Activated CD8-positive, alpha-beta T cell treated with anti-CD3 and anti-CD28 coated beads for 36 hours (primary cell): ENCODE measurements around the gene MSMP. TPM values are rescaled to one million over a fixed set of nuclear protein-coding genes. Genes with fewer than 3 reads are reported as not detected.

Experiments used
- ATAC-seq: fragments of 200-7000 bp; cut with Tn5 transposase; one replicate; pipeline ENCODE4 v1.10.0; 2021; ENCODE audit warnings: mild to moderate bottlenecking, moderate library complexity
- CTCF ChIA-PET: fragments of 350-600 bp; sonication (Branson Sonifier 250); formaldehyde crosslinking; loops from one replicate; lab custom pipeline; 2021; ENCODE audit warnings: antibody characterized with exemption; lab: Charles Lee
- POLR2A ChIA-PET: fragments of 350-600 bp; sonication (Branson Sonifier 250); formaldehyde crosslinking; loops from one replicate; lab custom pipeline; 2021; ENCODE audit warnings: antibody characterized with exemption; lab: Charles Lee
- DNase-seq: peaks from one replicate; pipeline ENCODE4 v3.0.0-alpha.2; 2020
- H3K27ac Mint-ChIP-seq: one replicate; pipeline ENCODE4 v1.8.0; 2021; ENCODE audit warnings: mild to moderate bottlenecking, mixed read lengths
- H3K27me3 Mint-ChIP-seq: one replicate; pipeline ENCODE4 v1.8.0; 2021; ENCODE audit warnings: mixed read lengths
- H3K36me3 Mint-ChIP-seq: one replicate; pipeline ENCODE4 v1.8.0; 2021; ENCODE audit warnings: low read depth, mixed read lengths
- H3K4me1 Mint-ChIP-seq: one replicate; pipeline ENCODE4 v1.8.0; 2021; ENCODE audit warnings: low read depth, mixed read lengths
- H3K4me3 Mint-ChIP-seq: one replicate; pipeline ENCODE4 v1.8.0; 2021; ENCODE audit warnings: mild to moderate bottlenecking, moderate library complexity, mixed read lengths
- H3K9me3 Mint-ChIP-seq: one replicate; pipeline ENCODE4 v1.8.0; 2021; ENCODE audit warnings: mixed read lengths
- CTCF ChIP-seq: fragments of 200-600 bp; IDR thresholded peaks from one replicate; pipeline ENCODE4 v1.8.0; 2022; ENCODE audit warnings: antibody characterized with exemption, mild to moderate bottlenecking
- intact Hi-C: fragments of 100-400 bp; cut with micrococcal nuclease; formaldehyde crosslinking; loops from one replicate; pipeline ENCODE4 v1.10.0; 2022
- total RNA-seq, 2 experiments: library from RNA; stranded (reverse); gene quantifications; one replicate each; pipeline ENCODE4 v1.2.3, GENCODE V29; 2021

MSMP gene
- total RNA-seq, 2 experiments from 2014 or later = 0.59 to 0.67 TPM

GRCh38 chr9:35792024-35792813, 38.1 kb upstream of the MSMP start:
- TF ChIP-seq CTCF = no peak
- Mint-ChIP-seq H3K9me3 (no peaks in the 10 kb centered on the region), H3K36me3 (peaks cover 8% of the 10 kb centered on the region), H3K4me3 (no peak overlapping the region), H3K27me3 (no peaks in the 10 kb centered on the region), H3K27ac (no peak overlapping the region), H3K4me1 (peaks cover 11% of the 10 kb centered on the region)
- intact Hi-C loops = no loop called here
- POLR2A ChIA-PET = no interaction called here
- ATAC-seq = no peak
- DNase-seq = no peak
- CTCF ChIA-PET = interaction anchor here (0.7 to 4.8 kb wide), 6 partner anchors 9 to 90 kb away, joined by 3 to 34 read pairs (median 4); no protein-coding TSS in a partner anchor

- ATAC-seq (no peak), DNase-seq (no peak)
- POLR2A ChIA-PET = no interaction called here
- no peaks in the 10 kb centered on the region for H3K27me3 Mint-ChIP-seq
- TF ChIP-seq CTCF = no peak
- peaks cover 10% of the 10 kb centered on the region for H3K36me3 Mint-ChIP-seq
- H3K27ac Mint-ChIP-seq = no peak within 1 kb of the TSS
- intact Hi-C loops = loop anchor here (2.0 kb wide), 2 partner anchors 35 to 91 kb away; no protein-coding TSS in a partner anchor
- CTCF ChIA-PET = interaction anchor here (1.4 to 4.8 kb wide), 3 partner anchors 34 to 91 kb away, joined by 4 to 34 read pairs (median 7); no protein-coding TSS in a partner anchor
- H3K4me1 Mint-ChIP-seq = peaks cover 8% of the 10 kb centered on the region
- H3K9me3 Mint-ChIP-seq = no peaks in the 10 kb centered on the region
- no peak within 1 kb of the TSS for H3K4me3 Mint-ChIP-seq
These were observed 37.3 kb upstream of the MSMP start, which contains the start of gene NPR2 for GRCh38 chr9:35791297-35791921. Gene NPR2 (plus strand): TSS chr9:35791591. CDS start chr9:35792409, 818 bp downstream.

GRCh38 chr9:35790385-35791296, 36.6 kb upstream of the MSMP start:
- CTCF ChIA-PET = interaction anchor here (0.6 to 6.4 kb wide), 48 partner anchors 9 to 281 kb away, joined by 3 to 66 read pairs (median 5); partner anchors contain the start of genes ARHGEF39, FAM221B, GBA2 and HINT2
- ATAC-seq (peak; percentile 94), DNase-seq (peak; percentile 65)
- no peak overlapping the region for H3K4me3 Mint-ChIP-seq
- intact Hi-C loops = loop anchor here (2.0 kb wide), 2 partner anchors 36 to 92 kb away; no protein-coding TSS in a partner anchor
- POLR2A ChIA-PET = no interaction called here
- H3K27ac Mint-ChIP-seq = no peak overlapping the region
- TF ChIP-seq CTCF = peak; percentile 80
- no peaks in the 10 kb centered on the region for H3K27me3 Mint-ChIP-seq
- no peaks in the 10 kb centered on the region for H3K9me3 Mint-ChIP-seq
- H3K4me1 Mint-ChIP-seq = peaks cover 8% of the 10 kb centered on the region
- peaks cover 17% of the 10 kb centered on the region for H3K36me3 Mint-ChIP-seq

GRCh38 chr9:35790025-35790384, 35.9 kb upstream of the MSMP start:
- POLR2A ChIA-PET = no interaction called here
- H3K4me3 Mint-ChIP-seq = no peak overlapping the region
- intact Hi-C loops = loop anchor here (2.0 kb wide), 2 partner anchors 37 to 93 kb away; no protein-coding TSS in a partner anchor
- peaks cover 8% of the 10 kb centered on the region for H3K4me1 Mint-ChIP-seq
- TF ChIP-seq CTCF = no peak
- CTCF ChIA-PET = interaction anchor here (0.7 to 6.4 kb wide), 45 partner anchors 8 to 281 kb away, joined by 3 to 66 read pairs (median 5); partner anchors contain the start of genes ARHGEF39, FAM221B, HINT2 and MSMP
- DNase-seq (no peak), ATAC-seq (peak; percentile 16)
- peaks cover 18% of the 10 kb centered on the region for H3K36me3 Mint-ChIP-seq
- no peak overlapping the region for H3K27ac Mint-ChIP-seq
- no peaks in the 10 kb centered on the region for H3K9me3 Mint-ChIP-seq
- H3K27me3 Mint-ChIP-seq = no peaks in the 10 kb centered on the region
